DMS79 (cell line): ENCODE results near the gene TMTC1.
"Not testable (repeated sequence)": the region's sequence is repeated elsewhere in the genome, so short reads cannot be mapped to it uniquely, and the experiment has no call there.

Source experiments
- DNase-seq: peaks from one replicate; lab custom pipeline; 2025; lab: John Stamatoyannopoulos, UW

The TMTC1 gene

DNA sequence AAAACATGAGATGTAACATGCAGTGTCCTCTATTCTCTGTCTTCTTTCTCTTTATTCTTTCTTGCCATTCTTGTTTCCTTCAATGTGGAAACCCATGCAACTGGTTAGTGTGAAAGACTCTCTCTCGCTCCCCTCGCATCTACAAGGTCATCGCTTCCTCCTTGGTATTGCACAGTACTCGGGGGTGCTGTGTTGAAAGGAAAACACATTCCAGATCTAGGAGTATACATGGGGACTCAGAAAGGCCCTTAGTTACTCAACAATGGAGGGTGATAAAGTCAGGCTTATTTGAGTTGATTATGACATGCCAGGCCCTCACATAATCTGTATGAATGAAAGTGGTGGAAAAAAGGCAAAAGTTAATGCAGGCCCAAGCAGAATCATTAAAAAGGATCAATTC lies 210.8 kb downstream of the TMTC1 start:
- DNase-seq: no peak

GRCh38 chr12:29572464-29572863 lies 211.3 kb downstream of the TMTC1 start:
- DNase-seq: no peak

- DNase-seq: no peak
These were observed 214.5 kb downstream of the TMTC1 start for GRCh38 chr12:29569132-29569757.

DNA sequence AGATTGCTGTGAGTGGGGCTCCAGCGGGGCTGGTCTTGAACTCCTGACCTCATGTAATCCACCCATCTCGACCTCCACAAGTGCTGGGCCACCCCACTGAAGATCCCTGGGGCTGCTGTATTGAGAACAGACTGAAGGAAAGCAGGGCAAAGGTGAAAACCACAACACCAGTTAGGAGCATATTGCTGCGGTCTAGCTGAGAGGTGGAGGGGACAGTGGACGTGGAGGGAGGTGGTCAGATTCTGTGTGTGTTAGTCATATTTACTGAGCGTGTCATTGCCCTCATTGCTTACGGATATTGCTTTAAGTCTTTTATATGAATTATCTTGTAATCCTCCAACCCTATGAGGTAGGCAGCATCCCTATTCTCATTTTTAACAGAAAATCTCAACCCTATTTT lies 217.3 kb downstream of the TMTC1 start:
- no peak for DNase-seq

- DNase-seq: no peak
These were observed 218.0 kb downstream of the TMTC1 start for GRCh38 chr12:29565727-29566126.

DNA sequence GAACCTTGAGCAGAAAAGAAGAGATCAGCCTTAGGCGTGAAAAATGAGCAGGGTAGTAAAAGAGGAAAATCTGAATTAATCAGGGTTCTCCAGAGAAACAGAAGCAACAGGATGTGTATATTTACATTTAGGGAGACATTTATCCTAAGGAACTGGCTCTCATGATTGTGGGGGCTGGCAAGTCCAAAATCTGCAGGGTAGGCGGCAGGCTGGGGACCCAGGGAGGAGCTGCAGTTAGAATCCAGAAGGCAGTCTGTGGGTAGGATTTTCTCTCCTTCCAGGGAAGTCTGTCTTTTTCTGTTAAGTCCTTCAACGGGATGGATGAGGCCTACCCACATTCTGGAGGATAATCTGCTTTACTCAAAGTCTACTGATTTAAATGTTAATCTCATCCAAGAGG lies 218.8 kb downstream of the TMTC1 start:
- no peak for DNase-seq

- DNase-seq: no peak
These were observed 220.1 kb downstream of the TMTC1 start for GRCh38 chr12:29563636-29564035.

GRCh38 chr12:29563071-29563470 lies 220.7 kb downstream of the TMTC1 start:
- no peak for DNase-seq

DNA sequence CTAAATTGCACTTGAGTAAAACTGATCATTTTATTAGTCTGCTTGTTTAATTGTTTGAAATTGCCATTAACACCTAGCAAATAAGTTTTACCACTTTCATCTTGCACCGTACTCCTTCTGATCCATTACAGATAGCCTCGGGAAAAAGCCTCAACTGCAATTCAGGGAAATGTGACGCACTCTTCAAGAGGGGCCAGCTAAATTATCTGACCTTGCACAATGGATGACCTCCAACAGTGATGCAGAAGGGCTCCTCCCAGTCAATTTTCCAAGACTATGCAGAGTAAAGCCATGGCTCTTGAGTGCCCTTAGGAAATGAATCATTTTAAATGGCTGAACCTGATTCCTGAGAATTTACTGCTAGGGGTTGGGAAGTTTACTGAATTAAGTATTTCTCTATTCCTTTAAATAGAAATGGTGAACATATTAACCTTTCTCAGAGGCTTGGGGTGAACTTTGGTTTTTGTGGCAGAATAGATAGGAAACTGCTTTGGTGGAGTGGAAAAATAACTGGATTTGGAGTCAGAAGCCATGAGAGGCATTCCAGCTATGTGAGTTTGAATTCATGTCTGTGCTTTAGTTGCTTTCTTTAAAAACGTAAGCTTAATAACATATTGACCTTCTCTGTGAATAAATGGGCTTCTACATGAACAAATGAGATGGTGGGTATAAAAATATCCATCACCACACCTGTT lies 221.5 kb downstream of the TMTC1 start:
- DNase-seq: no peak

DNA sequence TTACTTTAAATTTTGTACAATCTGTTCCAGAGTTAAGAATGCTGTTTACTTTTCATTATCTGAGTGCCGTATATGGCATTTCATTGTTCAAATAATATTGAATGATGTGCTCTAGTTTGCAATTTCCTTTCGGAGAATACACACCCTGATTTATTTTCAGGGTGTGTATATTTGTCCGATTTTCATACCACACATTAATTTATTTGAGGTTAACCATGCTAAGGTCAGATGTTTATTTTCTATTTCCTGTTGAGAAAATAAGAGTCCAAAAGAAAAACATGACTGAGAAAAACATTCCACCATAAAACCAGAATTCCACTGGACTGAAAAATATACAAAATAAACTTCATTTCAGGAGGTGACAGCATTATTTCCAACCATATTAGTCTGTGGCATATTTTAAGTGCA lies 222.1 kb downstream of the TMTC1 start:
- no peak for DNase-seq

- DNase-seq: no peak
These were observed 224.5 kb downstream of the TMTC1 start for GRCh38 chr12:29559198-29559597.

- DNase-seq: no peak
These were observed 227.4 kb downstream of the TMTC1 start for GRCh38 chr12:29556363-29556762.

DNA sequence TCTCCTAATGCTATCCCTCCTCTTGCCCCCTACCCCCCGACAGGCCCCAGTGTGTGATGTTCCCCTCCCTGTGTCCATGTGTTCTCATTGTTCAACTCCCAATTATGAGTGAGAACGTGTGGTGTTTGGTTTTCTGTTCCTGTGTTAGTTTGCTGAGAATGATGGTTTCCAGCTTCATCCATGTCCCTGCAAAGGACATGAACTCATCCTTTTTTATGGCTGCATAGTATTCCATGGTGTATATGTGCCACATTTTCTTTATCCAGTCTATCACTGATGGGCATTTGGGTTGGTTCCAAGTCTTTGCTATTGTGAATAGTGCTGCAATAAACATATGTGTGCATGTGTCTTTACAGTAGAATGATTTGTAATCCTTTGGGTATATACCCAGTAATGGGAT lies 228.3 kb downstream of the TMTC1 start:
- DNase-seq: not testable (repeated sequence)

DNA sequence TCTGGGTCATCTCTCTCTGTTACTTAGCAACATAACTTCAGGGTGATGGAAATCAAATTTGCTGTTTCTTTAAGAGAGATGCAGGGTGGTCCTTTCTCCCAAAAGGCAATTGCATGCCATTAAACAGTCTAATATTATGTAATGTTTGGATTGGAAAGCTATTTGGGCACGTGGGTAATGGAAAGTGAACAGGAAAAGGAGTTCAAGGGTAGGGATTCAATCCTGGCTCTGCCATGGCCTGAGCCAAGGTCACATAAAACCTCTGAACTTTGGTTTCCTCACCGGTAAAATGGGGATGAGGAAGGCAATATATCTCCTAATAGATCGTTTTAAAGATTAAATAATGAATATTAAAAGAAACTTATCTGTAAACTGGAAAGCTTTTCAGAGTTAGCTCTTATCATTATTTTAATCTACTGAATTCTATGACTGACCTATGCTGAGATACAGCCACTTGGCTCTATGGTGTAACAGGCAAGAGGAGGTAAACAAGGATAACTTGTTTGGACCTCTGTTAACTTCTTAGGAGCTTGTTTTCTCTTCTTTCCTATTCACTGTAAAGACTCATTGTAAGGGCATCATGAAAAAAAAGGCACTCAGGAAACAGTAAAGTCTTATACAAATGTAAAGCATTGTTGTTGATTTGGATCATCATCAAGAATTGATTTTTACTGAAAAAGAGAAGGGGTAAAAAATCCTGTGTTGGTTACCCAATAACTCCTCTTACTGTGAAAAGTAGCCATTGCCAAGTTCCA lies 230.6 kb downstream of the TMTC1 start:
- no peak for DNase-seq

DNA sequence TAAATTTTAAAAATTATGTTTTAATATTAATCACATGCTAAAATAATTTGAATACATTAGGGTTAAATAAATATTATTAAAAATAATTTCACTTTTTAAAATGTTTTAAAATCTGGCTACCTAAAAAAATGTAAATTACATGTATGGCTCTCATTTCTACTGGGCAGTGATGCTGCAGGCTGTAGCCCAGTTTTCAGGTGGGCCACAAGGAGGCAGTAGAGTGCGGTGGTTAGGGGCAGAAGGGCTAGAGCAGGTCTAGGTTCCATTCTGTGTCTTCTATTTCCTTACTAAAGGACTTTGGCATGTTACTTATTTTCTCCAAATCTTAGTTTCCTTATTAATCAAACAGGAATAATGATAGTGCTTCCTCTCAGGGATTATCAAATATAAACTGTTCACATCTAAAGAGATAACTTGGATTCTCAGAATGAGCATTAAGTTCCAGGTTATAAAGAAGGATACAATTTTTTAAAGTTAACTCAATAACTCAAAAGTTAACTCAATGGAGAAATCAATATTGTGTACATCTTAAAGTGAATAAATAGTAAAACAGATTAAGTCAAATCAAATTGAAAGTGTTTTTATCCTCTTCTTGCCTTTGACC lies 231.3 kb downstream of the TMTC1 start:
- DNase-seq: no peak

DNA sequence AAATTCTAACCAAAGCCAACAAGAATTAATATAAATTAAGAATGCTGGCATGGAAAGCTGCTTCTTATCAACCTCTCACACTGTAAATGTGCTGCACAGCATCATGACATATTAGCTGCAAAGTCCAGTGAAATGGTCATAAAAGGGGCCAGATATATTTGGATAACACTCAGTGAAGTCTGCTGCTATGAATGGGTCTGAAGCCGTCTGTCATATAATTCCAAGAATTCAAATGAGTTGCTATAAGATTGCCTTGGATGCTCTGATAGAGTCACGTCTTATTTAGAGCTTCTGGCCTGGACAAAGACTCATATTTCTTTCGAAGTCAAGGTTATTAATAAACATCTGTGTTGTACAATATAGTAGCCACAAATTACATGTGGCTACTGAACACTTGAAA lies 231.9 kb downstream of the TMTC1 start:
- DNase-seq: no peak

DNA sequence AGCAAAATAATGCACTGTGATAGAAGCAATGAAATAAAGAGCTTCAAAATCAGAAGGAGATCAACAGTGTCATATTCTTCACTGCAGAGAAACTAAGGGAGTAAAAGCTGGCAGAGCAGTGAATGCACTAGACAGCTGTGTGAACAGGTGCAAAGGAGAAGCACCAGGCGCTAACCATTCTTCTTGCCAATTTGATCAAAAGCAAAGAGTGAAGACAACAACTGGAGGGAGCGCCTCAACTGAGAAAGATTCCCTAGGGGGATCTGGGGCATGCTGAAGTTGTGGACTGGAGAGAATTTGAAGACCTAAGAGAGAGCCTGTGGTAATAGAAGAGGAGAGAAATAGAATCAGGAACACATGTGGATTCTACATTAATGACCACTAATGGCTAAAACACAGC lies 235.9 kb downstream of the TMTC1 start:
- DNase-seq: no peak

DNA sequence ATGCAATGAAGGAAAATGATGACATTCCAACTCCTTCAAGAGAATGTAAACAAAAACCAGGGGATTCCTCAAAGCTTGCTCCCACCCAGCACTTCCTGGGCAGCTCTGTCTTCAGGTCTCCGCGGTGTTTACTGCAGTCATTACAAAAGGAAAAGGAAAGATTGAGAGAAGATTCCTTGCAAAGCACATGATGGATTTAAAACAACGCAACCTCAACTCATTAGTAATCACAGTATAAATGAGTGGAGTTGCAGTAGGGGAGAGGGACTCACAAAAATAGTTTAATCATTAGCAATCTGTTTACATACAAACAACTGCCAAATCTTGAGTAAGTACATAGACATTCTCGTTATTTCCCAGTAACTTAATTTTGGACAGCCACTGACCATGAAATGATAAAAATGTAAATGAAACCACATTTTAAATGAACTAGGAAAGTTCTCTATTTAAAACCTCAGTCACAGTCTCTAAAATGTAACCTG lies 236.6 kb downstream of the TMTC1 start:
- no peak for DNase-seq

DNA sequence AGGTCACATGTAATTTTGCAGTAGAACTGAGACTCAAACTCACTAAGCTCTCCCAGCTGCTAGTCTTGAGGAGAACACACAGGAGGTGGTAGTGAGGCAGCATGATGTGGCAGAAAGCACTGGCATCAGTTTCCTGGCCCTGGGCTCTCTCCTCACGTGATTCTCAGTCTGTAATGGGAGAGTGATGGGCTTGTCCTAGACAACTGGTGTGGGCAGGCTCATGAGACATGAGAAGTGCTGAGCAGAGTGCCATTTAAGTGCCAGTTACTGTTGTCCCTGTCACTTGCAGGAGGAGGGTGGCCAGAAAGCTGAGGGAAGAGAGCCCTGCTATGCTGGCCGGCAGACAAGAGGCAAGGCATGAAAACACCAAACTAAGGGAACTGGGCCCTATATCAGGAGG lies 237.7 kb downstream of the TMTC1 start:
- no peak for DNase-seq

GRCh38 chr12:29545102-29545467 lies 238.7 kb downstream of the TMTC1 start:
- DNase-seq: no peak

- DNase-seq: no peak
These were observed 239.2 kb downstream of the TMTC1 start for GRCh38 chr12:29544428-29545101.

DNA sequence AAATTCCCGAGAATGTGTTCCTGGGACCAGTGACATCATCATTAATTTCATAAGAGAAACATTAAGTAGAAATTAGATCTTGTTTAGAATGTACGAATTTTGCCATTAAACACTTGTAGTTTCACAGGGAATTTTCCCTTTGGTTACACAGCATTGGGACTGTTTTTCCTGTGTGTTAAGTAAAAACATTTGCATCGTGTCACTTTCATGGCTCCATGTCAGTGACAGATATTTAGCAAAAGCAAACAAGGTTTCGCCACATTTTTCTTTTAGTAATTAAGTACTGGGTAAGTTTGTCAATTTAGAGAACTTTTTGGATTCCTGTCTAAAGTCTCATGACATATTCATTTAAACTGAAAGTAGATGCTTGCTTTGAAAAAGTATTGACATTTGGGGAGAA lies 240.7 kb downstream of the TMTC1 start:
- DNase-seq: no peak
